Measurements from ENCODE around the gene MAOA.

MAOA gene

DNA sequence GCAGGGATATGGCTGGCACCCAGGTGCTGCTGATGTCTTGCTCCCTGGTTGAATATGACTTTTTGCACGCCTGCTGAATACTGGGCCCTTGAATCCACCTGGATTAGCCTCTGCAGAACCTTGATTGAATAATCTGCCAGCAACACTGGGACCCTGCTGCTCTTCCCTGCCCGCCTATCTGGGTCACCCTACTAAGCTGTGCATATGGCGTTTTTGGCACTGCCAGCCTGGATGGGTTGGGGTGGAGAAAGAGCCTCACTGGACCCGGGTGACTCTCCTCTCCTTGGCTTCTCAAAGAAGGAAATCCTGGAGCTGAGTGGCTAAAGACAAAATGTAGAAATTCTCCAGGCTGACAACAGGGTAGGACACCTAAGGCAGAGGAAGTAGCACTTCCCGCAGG, 100.0 kb downstream of the MAOA start:
- H4K91ac ChIP-seq (ENCODE audit: low read length): no peak overlapping the region
- peaks cover 5% of the 10 kb centered on the region for H3K9me3 ChIP-seq (ENCODE audit: control insufficient read depth, low read length)
- H3K4me2 ChIP-seq (ENCODE audit: low read length, poor library complexity, severe bottlenecking): no peak overlapping the region
- no peak overlapping the region for H4K8ac ChIP-seq (ENCODE audit: low read length)
- H3K23ac ChIP-seq (ENCODE audit: low read length in 2 of 2): no peak overlapping the region
- H3K27me3 ChIP-seq (ENCODE audit: control insufficient read depth in 1 of 2, insufficient read depth in 1 of 2, low read length in 2 of 2): peaks cover 0 to 27% of the 10 kb centered on the region in 2 experiments
- no peak overlapping the region for H3K4ac ChIP-seq (ENCODE audit: low read depth in 1 of 2, low read length in 2 of 2)
- no peak overlapping the region for H2AFZ ChIP-seq (ENCODE audit: low read depth, low read length)
- no peak overlapping the region for H2AK5ac ChIP-seq (ENCODE audit: low read length, severe bottlenecking)
- no peak overlapping the region for H2BK5ac ChIP-seq (ENCODE audit: low read depth, low read length, poor library complexity, severe bottlenecking)
- H2BK12ac ChIP-seq (ENCODE audit: low read length in 2 of 2): no peak overlapping the region
- no peaks in the 10 kb centered on the region for H3K79me1 ChIP-seq (replicated peaks; ENCODE audit: low read length, poor library complexity, severe bottlenecking)
- no peak overlapping the region for H2BK15ac ChIP-seq (ENCODE audit: low read depth, poor library complexity, severe bottlenecking)
- H3K14ac ChIP-seq (ENCODE audit: low read length in 2 of 2): no peak overlapping the region
- no peak overlapping the region for H3K9ac ChIP-seq (ENCODE audit: low read length)
- 94% methylated on average over 5 of the region's 5 CpGs for WGBS
- no peaks in the 10 kb centered on the region for H3K4me1 ChIP-seq (ENCODE audit: control insufficient read depth, insufficient read depth, low read depth, low read length)
- no peak overlapping the region for H3K27ac ChIP-seq (ENCODE audit: low read length, poor library complexity, severe bottlenecking)
- no peak overlapping the region for H3K4me3 ChIP-seq (ENCODE audit: insufficient read depth in 1 of 2, low read depth in 1 of 2, low read length in 2 of 2)
- no peak overlapping the region for H3K18ac ChIP-seq (ENCODE audit: low read depth in 1 of 2, low read length in 2 of 2)
- DNase-seq: no peak
- H3K36me3 ChIP-seq (ENCODE audit: control insufficient read depth in 1 of 2, insufficient read depth in 2 of 2, low read depth in 1 of 2, low read length in 2 of 2): no peaks in the 10 kb centered on the region
- no peak overlapping the region for H2BK120ac ChIP-seq (ENCODE audit: low read depth, low read length)

DNA sequence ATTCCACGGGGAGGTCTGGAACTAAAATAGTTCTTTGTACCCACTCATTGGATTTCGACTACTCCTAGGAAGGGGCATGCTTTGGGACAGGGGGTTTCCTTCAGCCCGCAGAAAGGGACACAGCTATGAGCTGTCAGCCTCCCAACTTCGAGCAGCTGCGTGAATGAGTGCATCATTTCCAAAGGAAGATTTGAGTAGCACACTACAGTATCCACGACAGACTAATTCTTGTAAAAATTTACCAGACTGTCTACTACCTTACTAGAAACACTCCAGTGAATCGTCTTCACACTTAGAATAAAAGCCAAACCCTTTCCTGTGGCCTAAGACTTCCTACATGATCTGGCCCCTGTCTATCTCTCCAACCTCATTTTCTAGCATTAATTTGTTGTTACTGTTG, 101.9 kb downstream of the MAOA start:
- Histone ChIP-seq H3K4ac (ENCODE audit: low read depth in 1 of 2, low read length in 2 of 2) (no peak overlapping the region), H4K91ac (ENCODE audit: low read length) (no peak overlapping the region), H2AFZ (ENCODE audit: low read depth, low read length) (no peak overlapping the region), H2BK12ac (ENCODE audit: low read length in 2 of 2) (no peak overlapping the region), H2BK120ac (ENCODE audit: low read depth, low read length) (no peak overlapping the region), H4K8ac (ENCODE audit: low read length) (no peak overlapping the region), H3K14ac (ENCODE audit: low read length in 2 of 2) (no peak overlapping the region), H2BK5ac (ENCODE audit: low read depth, low read length, poor library complexity, severe bottlenecking) (no peak overlapping the region), H3K4me2 (ENCODE audit: low read length, poor library complexity, severe bottlenecking) (no peak overlapping the region), H3K4me1 (ENCODE audit: control insufficient read depth, insufficient read depth, low read depth, low read length) (no peaks in the 10 kb centered on the region), H3K27ac (ENCODE audit: low read length, poor library complexity, severe bottlenecking) (no peak overlapping the region), H3K36me3 (ENCODE audit: control insufficient read depth in 1 of 2, insufficient read depth in 2 of 2, low read depth in 1 of 2, low read length in 2 of 2) (no peaks in the 10 kb centered on the region), H3K79me1 (replicated peaks; ENCODE audit: low read length, poor library complexity, severe bottlenecking) (no peaks in the 10 kb centered on the region), H3K9ac (ENCODE audit: low read length) (no peak overlapping the region), H3K23ac (ENCODE audit: low read length in 2 of 2) (no peak overlapping the region), H3K9me3 (ENCODE audit: control insufficient read depth, low read length) (no peaks in the 10 kb centered on the region), H3K27me3 (ENCODE audit: control insufficient read depth in 1 of 2, insufficient read depth in 1 of 2, low read length in 2 of 2) (peaks cover 0 to 13% of the 10 kb centered on the region in 2 experiments), H2BK15ac (ENCODE audit: low read depth, poor library complexity, severe bottlenecking) (no peak overlapping the region), H3K4me3 (ENCODE audit: insufficient read depth in 1 of 2, low read depth in 1 of 2, low read length in 2 of 2) (no peak overlapping the region), H2AK5ac (ENCODE audit: low read length, severe bottlenecking) (no peak overlapping the region), H3K18ac (ENCODE audit: low read depth in 1 of 2, low read length in 2 of 2) (no peak overlapping the region)
- 89% methylated on average over 7 of the region's 7 CpGs for WGBS
- DNase-seq: no peak

DNA sequence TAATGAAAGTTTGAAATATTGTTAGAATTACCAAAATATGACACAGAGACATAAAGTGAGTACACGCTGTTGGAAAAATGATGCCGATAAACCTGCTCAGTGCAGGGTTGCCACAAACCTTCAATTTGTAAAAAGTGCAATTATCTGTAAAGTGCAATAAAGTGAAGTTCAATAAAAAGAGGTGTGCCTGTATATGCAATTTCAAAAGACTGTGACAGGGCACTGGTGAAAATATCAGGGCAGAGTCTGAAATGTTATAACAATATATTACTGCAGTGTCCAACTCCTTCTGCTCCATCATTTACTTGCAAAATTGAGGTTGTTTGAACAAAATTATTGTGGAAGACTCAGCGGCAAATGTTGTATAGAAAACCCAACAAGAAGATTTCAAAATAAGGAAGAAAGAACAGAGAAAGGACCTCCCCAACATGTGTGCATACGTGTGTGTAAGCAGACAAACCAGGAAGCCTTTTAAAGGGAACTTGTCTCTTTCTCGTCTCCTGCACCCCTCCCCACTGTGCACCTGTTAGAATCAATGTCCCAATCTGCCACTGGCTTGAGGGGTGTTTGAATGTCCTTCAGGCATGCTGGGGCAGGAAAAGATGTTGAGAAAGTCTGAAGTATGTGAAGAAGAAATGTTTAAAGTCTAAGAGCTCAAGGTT, 130.0 kb downstream of the MAOA start:
- Histone ChIP-seq H2AK5ac (ENCODE audit: low read length, severe bottlenecking) (no peak overlapping the region), H3K14ac (ENCODE audit: low read length in 2 of 2) (no peak overlapping the region), H3K36me3 (ENCODE audit: control insufficient read depth in 1 of 2, insufficient read depth in 2 of 2, low read depth in 1 of 2, low read length in 2 of 2) (no peaks in the 10 kb centered on the region), H3K27ac (ENCODE audit: low read length, poor library complexity, severe bottlenecking) (no peak overlapping the region), H3K18ac (ENCODE audit: low read depth in 1 of 2, low read length in 2 of 2) (no peak overlapping the region), H3K4me1 (ENCODE audit: control insufficient read depth, insufficient read depth, low read depth, low read length) (no peaks in the 10 kb centered on the region), H3K27me3 (ENCODE audit: control insufficient read depth in 1 of 2, insufficient read depth in 1 of 2, low read length in 2 of 2) (peaks cover 0 to 2% of the 10 kb centered on the region in 2 experiments), H3K4me3 (ENCODE audit: insufficient read depth in 1 of 2, low read depth in 1 of 2, low read length in 2 of 2) (no peak overlapping the region), H2BK15ac (ENCODE audit: low read depth, poor library complexity, severe bottlenecking) (no peak overlapping the region), H3K9ac (ENCODE audit: low read length) (no peak overlapping the region), H2BK5ac (ENCODE audit: low read depth, low read length, poor library complexity, severe bottlenecking) (no peak overlapping the region), H2AFZ (ENCODE audit: low read depth, low read length) (no peak overlapping the region), H4K91ac (ENCODE audit: low read length) (no peak overlapping the region), H3K79me1 (replicated peaks; ENCODE audit: low read length, poor library complexity, severe bottlenecking) (no peaks in the 10 kb centered on the region), H4K8ac (ENCODE audit: low read length) (no peak overlapping the region), H3K23ac (ENCODE audit: low read length in 2 of 2) (no peak overlapping the region), H3K4ac (ENCODE audit: low read depth in 1 of 2, low read length in 2 of 2) (no peak overlapping the region), H3K9me3 (ENCODE audit: control insufficient read depth, low read length) (peaks cover 12% of the 10 kb centered on the region), H2BK12ac (ENCODE audit: low read length in 2 of 2) (no peak overlapping the region), H2BK120ac (ENCODE audit: low read depth, low read length) (no peak overlapping the region), H3K4me2 (ENCODE audit: low read length, poor library complexity, severe bottlenecking) (no peak overlapping the region)
- DNase-seq: no peak
- WGBS: 77% methylated on average over 3 of the region's 5 CpGs
